Natural killer cell (primary cell): Measurements from ENCODE around the gene RAC2. TPM values are rescaled to one million over a fixed set of nuclear protein-coding genes. Genes with fewer than 3 reads are reported as not detected.

Experiments used
- ATAC-seq, 3 donors: fragments of 150-1000 bp in 2 of 3; fragments of 200-7000 bp in 1 of 3; cut with Tn5 transposase; 1 replicate in 1 of 3; 2 replicates in 2 of 3; pipeline ENCODE4 v1.10.0; 2021; ENCODE audit warnings: mild to moderate bottlenecking in 2 of 3, moderate library complexity in 2 of 3
- DNase-seq, 2 donors: peaks; one replicate each; pipeline versions ENCODE4 v3.0.0 to v3.0.0-alpha.2; 2013 to 2021; ENCODE audit warnings: mixed read lengths in 1 of 2
- H3K27ac ChIP-seq: one replicate; pipeline ENCODE4 v1.5.1; 2013; ENCODE audit warnings: mild to moderate bottlenecking, low read length
- H3K27me3 ChIP-seq: one replicate; pipeline ENCODE4 v1.6.1; 2013; ENCODE audit warnings: low read length; ENCODE audit not compliant: control insufficient read depth, insufficient read depth
- H3K36me3 ChIP-seq: one replicate; pipeline ENCODE4 v1.6.1; 2013; ENCODE audit warnings: low read length; ENCODE audit not compliant: control insufficient read depth, insufficient read depth
- H3K4me1 ChIP-seq: one replicate; pipeline ENCODE4 v1.6.1; 2013; ENCODE audit warnings: low read length; ENCODE audit not compliant: control insufficient read depth, insufficient read depth
- H3K4me3 ChIP-seq: one replicate; pipeline ENCODE4 v1.5.1; 2013; ENCODE audit warnings: low read length
- H3K9me3 ChIP-seq: one replicate; pipeline ENCODE4 v1.6.1; 2013; ENCODE audit warnings: low read length; ENCODE audit not compliant: control insufficient read depth, insufficient read depth
- H3K27ac Mint-ChIP-seq, 2 donors: one replicate each; pipeline ENCODE4 v1.8.0; 2022; ENCODE audit warnings: mild to moderate bottlenecking in 2 of 2, mixed read lengths in 2 of 2, moderate library complexity in 1 of 2
- H3K27me3 Mint-ChIP-seq, 2 donors: one replicate each; pipeline ENCODE4 v1.8.0; 2022; ENCODE audit warnings: low read depth in 2 of 2, mixed read lengths in 2 of 2
- H3K36me3 Mint-ChIP-seq: one replicate; pipeline ENCODE4 v1.8.0; 2022; ENCODE audit warnings: mixed read lengths
- H3K4me1 Mint-ChIP-seq, 2 donors: one replicate each; pipeline ENCODE4 v1.8.0; 2022; ENCODE audit warnings: mixed read lengths in 2 of 2
- H3K4me3 Mint-ChIP-seq: one replicate; pipeline ENCODE4 v1.8.0; 2022; ENCODE audit warnings: mild to moderate bottlenecking, moderate library complexity, mixed read lengths
- H3K9me3 Mint-ChIP-seq, 2 donors: one replicate each; pipeline ENCODE4 v1.8.0; 2022; ENCODE audit warnings: mixed read lengths in 2 of 2
- CTCF ChIP-seq: fragments of 200-600 bp; IDR thresholded peaks from one replicate; pipeline ENCODE4 v1.8.0; 2022; ENCODE audit warnings: antibody characterized with exemption
- WGBS: methylation state at CpG from one replicate; pipeline ENCODE4 v1.1.7; 2013; ENCODE audit warnings: missing lambda C conversion rate; ENCODE audit not compliant: insufficient coverage; 5-methylcytosine and 5-hydroxymethylcytosine counted together
- intact Hi-C: fragments of 100-400 bp; cut with micrococcal nuclease; formaldehyde crosslinking; loops from one replicate; pipeline ENCODE4 v1.14.2; 2022
- total RNA-seq, 4 donors: library from RNA; stranded (reverse); fragments of 120-200 nt in 1 of 4; gene quantifications; one replicate each; pipeline versions ENCODE4 v1.2.3 to v1.2.4, GENCODE V29; 2013 to 2022

The RAC2 gene
- total RNA-seq, 3 donors from 2014 or later (not counting 1 experiment from before 2014, with no cell fraction given): 647 to 744 (median 741) TPM

- Mint-ChIP-seq H3K4me1 (peaks cover 54 to 62% of the 10 kb centered on the region in 2 donors), H3K4me3 (peak within 1 kb of the TSS; percentile 35), H3K36me3 (no peaks in the 10 kb centered on the region), H3K9me3 (no peaks in the 10 kb centered on the region), H3K27ac (peak within 1 kb of the TSS; percentile 80 to 86), H3K27me3 (no peaks in the 10 kb centered on the region)
- DNase-seq (no peak), ATAC-seq (peak in 2 of 3 donors; percentile 12 to 24)
- Histone ChIP-seq H3K36me3 (no peaks in the 10 kb centered on the region), H3K27me3 (no peaks in the 10 kb centered on the region), H3K4me3 (no peak within 1 kb of the TSS), H3K4me1 (peaks cover 58% of the 10 kb centered on the region), H3K9me3 (no peaks in the 10 kb centered on the region), H3K27ac (peak within 1 kb of the TSS; percentile 39)
- TF ChIP-seq CTCF: no peak
- intact Hi-C loops: no loop called here
- 82% methylated on average over 14 of the region's 17 CpGs for WGBS
These were observed 55.9 kb downstream of the RAC2 start, which contains the start of gene C1QTNF6 for GRCh38 chr22:37187891-37188761. TSS of gene C1QTNF6 (minus strand) at chr22:37188247. CDS start at chr22:37188213, 34 bp downstream.

- 63% methylated on average over 5 of the region's 5 CpGs for WGBS
- TF ChIP-seq CTCF: no peak
- H3K27me3 Mint-ChIP-seq: no peaks in the 10 kb centered on the region
- H3K9me3 Mint-ChIP-seq: no peaks in the 10 kb centered on the region
- H3K9me3 ChIP-seq: no peaks in the 10 kb centered on the region
- H3K36me3 Mint-ChIP-seq: no peaks in the 10 kb centered on the region
- ATAC-seq: no peak
- peaks cover 48 to 58% of the 10 kb centered on the region in 2 donors for H3K4me1 Mint-ChIP-seq
- DNase-seq: no peak
- intact Hi-C loops: no loop called here
- H3K4me3 Mint-ChIP-seq: peak overlapping the region; percentile 35
- peak overlapping the region; percentile 80 to 86 for H3K27ac Mint-ChIP-seq
- H3K36me3 ChIP-seq: no peaks in the 10 kb centered on the region
- no peaks in the 10 kb centered on the region for H3K27me3 ChIP-seq
- H3K27ac ChIP-seq: no peak overlapping the region
- no peak overlapping the region for H3K4me3 ChIP-seq
- H3K4me1 ChIP-seq: peaks cover 64% of the 10 kb centered on the region
These were observed 56.5 kb downstream of the RAC2 start for GRCh38 chr22:37187552-37187890.

- Histone ChIP-seq H3K4me3 (no peak overlapping the region), H3K4me1 (peaks cover 65% of the 10 kb centered on the region), H3K9me3 (no peaks in the 10 kb centered on the region), H3K36me3 (no peaks in the 10 kb centered on the region), H3K27me3 (no peaks in the 10 kb centered on the region), H3K27ac (peak overlapping the region; percentile 6)
- DNase-seq (no peak), ATAC-seq (no peak)
- Mint-ChIP-seq H3K27ac (peak overlapping the region; percentile 85 to 86), H3K4me1 (peaks cover 48 to 58% of the 10 kb centered on the region in 2 donors), H3K9me3 (no peaks in the 10 kb centered on the region), H3K4me3 (peak overlapping the region; percentile 88), H3K36me3 (no peaks in the 10 kb centered on the region), H3K27me3 (no peaks in the 10 kb centered on the region)
- intact Hi-C loops: no loop called here
- no peak for TF ChIP-seq CTCF
- WGBS: 61% methylated on average over 4 of the region's 4 CpGs
These were observed 57.0 kb downstream of the RAC2 start for GRCh38 chr22:37186997-37187522.
